Measurements from ENCODE around the gene MN1.

MN1 gene

DNA sequence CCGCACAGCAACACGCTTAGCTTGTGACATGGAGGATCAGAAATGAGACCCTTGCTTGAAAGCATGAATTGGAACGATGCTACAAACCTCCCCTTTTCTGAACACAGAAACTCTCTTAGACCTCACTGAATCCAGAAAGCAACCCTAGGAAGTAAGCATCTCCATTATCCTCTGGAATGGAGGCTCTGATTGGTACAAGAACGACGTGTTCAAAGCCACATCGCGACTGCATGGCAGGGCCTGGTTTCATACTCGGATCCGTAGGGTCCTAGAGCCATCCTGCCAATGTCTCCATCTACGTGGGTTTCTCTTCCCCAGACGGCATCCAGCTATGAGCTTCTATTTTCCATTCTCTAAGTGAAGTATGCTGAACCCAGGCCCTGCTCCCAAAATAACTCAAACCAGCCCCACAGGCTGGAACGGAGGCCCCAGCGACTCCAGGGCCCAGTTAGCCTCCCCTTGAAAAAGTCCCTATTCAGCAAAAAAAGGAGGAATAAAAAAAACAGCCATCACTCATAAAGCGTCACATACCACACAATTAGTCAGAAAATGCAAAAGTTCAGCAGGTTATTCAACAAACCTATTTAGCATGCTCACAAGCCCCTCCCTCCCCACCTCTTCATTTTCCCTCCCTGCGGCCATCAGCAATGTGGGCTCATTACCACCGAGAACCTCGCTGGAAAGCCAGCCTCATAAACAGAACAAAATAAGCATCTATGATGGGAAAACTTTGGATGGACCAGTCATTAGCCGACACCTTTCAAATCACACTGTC is 7.1 kb upstream of the MN1 start:
- DNase-seq (ENCODE audit: low spot score), result no peak
- in situ Hi-C loops (cut with MboI; ENCODE audit: low sequenced_read_pairs, unreplicated experiment), result no loop called here
- TF ChIP-seq, protein P1, sequence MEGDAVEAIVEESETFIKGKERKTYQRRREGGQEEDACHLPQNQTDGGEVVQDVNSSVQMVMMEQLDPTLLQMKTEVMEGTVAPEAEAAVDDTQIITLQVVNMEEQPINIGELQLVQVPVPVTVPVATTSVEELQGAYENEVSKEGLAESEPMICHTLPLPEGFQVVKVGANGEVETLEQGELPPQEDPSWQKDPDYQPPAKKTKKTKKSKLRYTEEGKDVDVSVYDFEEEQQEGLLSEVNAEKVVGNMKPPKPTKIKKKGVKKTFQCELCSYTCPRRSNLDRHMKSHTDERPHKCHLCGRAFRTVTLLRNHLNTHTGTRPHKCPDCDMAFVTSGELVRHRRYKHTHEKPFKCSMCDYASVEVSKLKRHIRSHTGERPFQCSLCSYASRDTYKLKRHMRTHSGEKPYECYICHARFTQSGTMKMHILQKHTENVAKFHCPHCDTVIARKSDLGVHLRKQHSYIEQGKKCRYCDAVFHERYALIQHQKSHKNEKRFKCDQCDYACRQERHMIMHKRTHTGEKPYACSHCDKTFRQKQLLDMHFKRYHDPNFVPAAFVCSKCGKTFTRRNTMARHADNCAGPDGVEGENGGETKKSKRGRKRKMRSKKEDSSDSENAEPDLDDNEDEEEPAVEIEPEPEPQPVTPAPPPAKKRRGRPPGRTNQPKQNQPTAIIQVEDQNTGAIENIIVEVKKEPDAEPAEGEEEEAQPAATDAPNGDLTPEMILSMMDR (IDR thresholded peaks at IDR 0.05; ENCODE audit: borderline replicate concordance, control extremely low read depth, extremely low read depth, insufficient read depth, missing control alignments), result no peak

DNA sequence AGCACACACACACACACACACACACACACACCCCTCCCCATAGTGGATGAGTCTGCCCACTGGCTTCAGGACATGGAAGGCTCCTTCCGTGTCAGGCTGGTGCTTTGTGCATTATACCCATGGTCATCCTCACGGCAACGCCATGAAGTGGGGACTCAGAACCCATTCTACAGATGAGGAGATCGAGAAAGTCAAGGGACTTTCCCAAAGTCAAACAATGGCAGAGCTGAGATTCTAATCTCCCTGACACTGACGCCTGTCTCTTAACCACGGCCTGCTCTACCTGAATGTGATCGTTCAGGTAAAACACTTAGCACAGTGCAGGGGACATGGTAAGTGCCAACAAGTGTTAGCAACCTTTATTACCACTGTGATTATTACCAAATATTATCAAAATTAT is 4.3 kb upstream of the MN1 start:
- TF ChIP-seq, protein P1 (IDR thresholded peaks at IDR 0.05; ENCODE audit: borderline replicate concordance, control extremely low read depth, extremely low read depth, insufficient read depth, missing control alignments), result no peak
- in situ Hi-C loops (cut with MboI; ENCODE audit: low sequenced_read_pairs, unreplicated experiment), result no loop called here

DNA sequence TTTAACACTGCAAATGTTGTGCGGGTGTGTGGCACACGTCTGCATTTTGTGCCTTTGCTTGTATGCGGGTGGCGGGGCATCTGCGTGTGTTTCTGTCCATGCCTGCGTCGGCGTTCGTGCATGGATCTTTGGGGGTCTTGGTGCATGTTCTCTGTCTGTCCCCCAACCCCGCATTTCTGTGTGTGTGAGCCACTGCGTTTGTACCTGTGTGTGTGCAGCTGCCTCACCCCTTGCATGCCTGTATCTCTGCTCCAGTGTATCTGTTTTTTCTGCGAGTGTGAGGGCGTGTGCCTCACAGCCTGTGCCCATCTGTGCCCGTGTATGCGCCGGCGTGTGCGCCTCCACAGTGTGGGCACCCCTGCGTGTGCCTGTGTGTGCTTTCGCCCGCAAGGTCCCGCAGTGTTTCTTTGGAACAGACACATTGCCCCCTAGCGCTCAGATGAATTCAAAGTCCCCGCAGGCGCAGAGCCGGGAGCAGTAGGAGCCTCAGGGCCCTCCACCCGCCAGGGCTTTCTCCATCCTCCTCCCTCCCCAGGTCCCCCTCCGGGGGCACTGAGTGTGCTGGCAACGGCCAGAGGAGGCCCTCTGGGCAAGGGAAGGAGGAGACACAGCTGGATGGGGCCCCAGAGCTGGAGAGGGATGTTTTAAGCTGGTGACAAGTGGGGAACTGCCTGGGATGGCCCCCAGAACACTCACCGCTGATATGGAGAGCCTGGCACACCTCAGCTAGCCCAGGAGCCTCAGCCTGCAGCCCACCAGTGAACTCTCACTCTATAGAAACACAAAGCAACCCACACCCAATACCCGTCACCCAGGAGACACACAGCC is 3.1 kb upstream of the MN1 start:
- TF ChIP-seq, protein P1 (IDR thresholded peaks at IDR 0.05; ENCODE audit: borderline replicate concordance, control extremely low read depth, extremely low read depth, insufficient read depth, missing control alignments), result peak; percentile 68
- peak; percentile 83 for DNase-seq (ENCODE audit: low spot score)
- in situ Hi-C loops (cut with MboI; ENCODE audit: low sequenced_read_pairs, unreplicated experiment), result no loop called here

More for the DNA sequence above, 4.3 kb upstream of the MN1 start:
- no peak for DNase-seq (ENCODE audit: low spot score)

DNA sequence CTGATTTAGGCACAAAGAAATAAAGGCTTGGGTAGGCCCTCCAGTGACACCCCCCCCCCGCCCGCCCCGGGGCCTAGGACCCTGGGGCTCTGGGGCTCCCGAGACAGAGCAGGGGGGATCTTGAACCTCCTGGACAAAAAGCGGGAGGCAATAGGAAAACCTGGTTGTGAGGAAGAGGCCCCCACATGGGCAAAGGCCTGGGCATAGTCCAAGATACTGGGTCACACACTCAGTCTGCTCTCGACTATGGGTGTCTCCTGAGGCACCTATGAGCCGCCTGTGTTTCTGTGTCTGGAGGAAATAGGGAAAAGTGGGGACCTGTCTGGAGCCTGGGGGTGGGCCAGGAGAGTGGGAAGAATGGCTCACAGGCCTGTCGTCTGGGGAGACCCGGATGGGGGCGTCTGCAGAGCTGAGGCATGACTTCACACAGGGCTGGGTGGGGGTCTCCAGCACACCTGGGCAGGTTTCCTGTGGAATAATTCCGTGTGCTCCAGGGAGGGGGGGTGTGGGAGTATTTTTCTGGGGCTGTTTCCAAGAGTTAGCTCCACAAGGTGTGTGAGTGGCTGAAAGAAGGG is 2.4 kb upstream of the MN1 start:
- TF ChIP-seq, protein P1 (IDR thresholded peaks at IDR 0.05; ENCODE audit: borderline replicate concordance, control extremely low read depth, extremely low read depth, insufficient read depth, missing control alignments), result no peak
- in situ Hi-C loops (cut with MboI; ENCODE audit: low sequenced_read_pairs, unreplicated experiment), result no loop called here
- DNase-seq (ENCODE audit: low spot score), result no peak

DNA sequence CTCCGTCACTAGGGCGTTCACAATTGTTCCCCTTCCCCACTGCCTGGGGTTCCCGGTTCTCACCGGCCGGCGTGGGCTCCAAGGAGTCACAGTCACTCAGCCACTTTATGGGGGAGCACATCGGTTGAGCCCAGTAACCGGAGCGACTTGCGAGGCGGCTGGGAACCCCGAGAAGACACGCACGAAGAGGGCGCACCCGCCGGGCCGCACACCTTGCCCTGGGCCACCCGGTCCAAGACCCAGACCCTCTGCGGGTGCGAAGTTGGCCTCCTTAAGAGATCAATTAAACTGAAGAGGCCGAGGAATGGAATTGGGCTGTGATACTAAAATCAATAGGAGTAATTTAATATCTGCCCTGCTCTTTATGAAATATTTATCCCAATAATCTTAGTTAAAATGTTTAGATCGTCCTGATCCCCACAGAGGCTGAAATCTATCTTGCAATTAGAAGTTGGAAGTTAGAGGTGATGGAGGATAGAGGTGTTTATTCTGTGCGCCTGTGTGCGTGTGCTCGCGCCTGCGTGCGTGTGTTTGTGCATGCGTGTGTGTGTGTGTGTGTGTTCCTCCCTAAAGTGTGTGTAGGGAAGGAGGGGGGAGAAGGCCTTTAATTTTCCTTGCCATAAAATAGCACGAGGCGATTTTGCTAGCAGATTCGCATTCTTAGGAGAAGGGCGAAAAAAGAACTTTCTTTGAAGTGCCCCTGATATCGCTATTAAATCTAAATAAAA is 954 bp upstream of the MN1 start:
- DNase-seq (ENCODE audit: low spot score), result no peak

More for the DNA sequence above, 954 bp upstream of the MN1 start:
- in situ Hi-C loops (cut with MboI; ENCODE audit: low sequenced_read_pairs, unreplicated experiment), result no loop called here
- TF ChIP-seq, protein P1 (IDR thresholded peaks at IDR 0.05; ENCODE audit: borderline replicate concordance, control extremely low read depth, extremely low read depth, insufficient read depth, missing control alignments), result no peak
